ENCODE data around the gene CEMIP. TPM values are rescaled to one million over a fixed set of nuclear protein-coding genes. Genes with fewer than 3 reads are reported as not detected.

CEMIP gene
- total RNA-seq, 1 donor from 2014 or later, result 0.83 TPM

DNA sequence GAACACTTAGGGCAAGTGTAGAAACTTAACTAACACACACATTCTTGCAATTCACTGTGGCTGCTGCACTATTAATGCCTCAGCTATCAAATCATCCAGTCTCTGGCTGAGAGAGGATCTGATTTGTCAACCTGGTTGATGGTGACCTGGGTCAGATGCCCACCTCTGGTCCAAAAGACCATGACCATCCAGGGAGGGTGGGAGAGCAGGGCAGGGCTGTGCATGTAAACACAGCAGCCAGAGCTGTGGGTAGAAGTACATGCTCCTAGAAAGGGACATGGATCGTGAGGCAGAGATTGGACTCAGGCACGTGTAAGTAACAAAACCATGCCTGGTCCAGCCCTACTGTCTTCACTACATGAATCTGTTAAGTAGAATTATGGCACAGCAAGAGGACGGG lies 193.1 kb downstream of the CEMIP start:
- peaks cover 14% of the 10 kb centered on the region for H3K4me1 Mint-ChIP-seq
- H3K27ac Mint-ChIP-seq, result no peak overlapping the region
- TF ChIP-seq, protein P1, sequence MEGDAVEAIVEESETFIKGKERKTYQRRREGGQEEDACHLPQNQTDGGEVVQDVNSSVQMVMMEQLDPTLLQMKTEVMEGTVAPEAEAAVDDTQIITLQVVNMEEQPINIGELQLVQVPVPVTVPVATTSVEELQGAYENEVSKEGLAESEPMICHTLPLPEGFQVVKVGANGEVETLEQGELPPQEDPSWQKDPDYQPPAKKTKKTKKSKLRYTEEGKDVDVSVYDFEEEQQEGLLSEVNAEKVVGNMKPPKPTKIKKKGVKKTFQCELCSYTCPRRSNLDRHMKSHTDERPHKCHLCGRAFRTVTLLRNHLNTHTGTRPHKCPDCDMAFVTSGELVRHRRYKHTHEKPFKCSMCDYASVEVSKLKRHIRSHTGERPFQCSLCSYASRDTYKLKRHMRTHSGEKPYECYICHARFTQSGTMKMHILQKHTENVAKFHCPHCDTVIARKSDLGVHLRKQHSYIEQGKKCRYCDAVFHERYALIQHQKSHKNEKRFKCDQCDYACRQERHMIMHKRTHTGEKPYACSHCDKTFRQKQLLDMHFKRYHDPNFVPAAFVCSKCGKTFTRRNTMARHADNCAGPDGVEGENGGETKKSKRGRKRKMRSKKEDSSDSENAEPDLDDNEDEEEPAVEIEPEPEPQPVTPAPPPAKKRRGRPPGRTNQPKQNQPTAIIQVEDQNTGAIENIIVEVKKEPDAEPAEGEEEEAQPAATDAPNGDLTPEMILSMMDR (IDR thresholded peaks at IDR 0.05; ENCODE audit: unreplicated experiment), result no peak
- peaks cover 4% of the 10 kb centered on the region for H3K36me3 Mint-ChIP-seq
- no peaks in the 10 kb centered on the region for H3K27me3 Mint-ChIP-seq (ENCODE audit: low read depth)
- no peaks in the 10 kb centered on the region for H3K9me3 Mint-ChIP-seq
- H3K4me3 Mint-ChIP-seq, result no peak overlapping the region
- DNase-seq (ENCODE audit: low spot score in 2 of 2, unreplicated experiment in 2 of 2), result no peak

DNA sequence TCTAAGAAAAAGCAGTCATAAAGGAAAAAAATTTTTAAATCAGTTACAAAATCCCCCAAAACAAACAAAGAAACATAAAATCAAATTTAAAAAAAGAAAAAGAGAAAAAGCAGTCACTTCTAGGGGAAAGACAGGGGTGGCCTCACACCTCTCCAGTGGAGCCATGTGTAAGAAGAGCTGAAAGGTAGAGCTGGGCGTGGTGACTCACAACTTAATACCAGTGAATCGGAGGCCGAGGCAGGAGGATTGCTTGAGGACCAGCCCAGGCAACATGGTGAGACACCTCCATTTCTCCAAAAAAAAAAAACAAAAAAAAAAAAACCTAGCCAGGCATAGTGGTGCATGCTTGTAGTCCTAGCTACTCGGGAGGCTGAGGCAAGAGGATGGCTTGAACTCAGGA lies 195.7 kb downstream of the CEMIP start:
- no peaks in the 10 kb centered on the region for H3K27me3 Mint-ChIP-seq (ENCODE audit: low read depth)
- no peak overlapping the region for H3K4me3 Mint-ChIP-seq
- H3K4me1 Mint-ChIP-seq, result peaks cover 4% of the 10 kb centered on the region
- TF ChIP-seq, protein P1 (IDR thresholded peaks at IDR 0.05; ENCODE audit: unreplicated experiment), result no peak
- DNase-seq (ENCODE audit: low spot score in 2 of 2, unreplicated experiment in 2 of 2), result no peak
- no peak overlapping the region for H3K27ac Mint-ChIP-seq
- peaks cover 19% of the 10 kb centered on the region for H3K36me3 Mint-ChIP-seq
- H3K9me3 Mint-ChIP-seq, result no peaks in the 10 kb centered on the region

DNA sequence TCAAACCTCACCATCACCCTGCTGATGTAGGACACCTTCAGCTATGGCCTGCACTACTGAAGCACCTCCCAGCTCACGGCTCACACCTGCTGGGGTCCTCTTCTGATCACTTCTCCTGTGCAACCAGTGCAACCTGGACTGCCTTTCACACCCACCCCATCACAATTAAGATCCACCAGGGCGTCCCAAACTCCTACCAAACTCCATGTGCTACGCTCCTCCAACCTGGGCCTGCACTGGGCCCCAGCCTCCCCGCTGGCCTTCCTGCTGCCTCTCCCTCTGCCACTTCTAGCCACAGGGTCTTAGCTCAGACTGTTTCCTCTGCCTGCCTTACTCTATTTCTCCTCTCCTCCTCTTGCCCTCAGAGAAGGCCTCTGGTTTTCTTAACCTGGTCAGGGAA lies 197.7 kb downstream of the CEMIP start:
- Mint-ChIP-seq H3K4me3 (no peak overlapping the region), H3K27me3 (ENCODE audit: low read depth) (no peaks in the 10 kb centered on the region), H3K4me1 (peaks cover 3% of the 10 kb centered on the region), H3K27ac (no peak overlapping the region), H3K36me3 (peaks cover 22% of the 10 kb centered on the region), H3K9me3 (no peaks in the 10 kb centered on the region)
- DNase-seq (ENCODE audit: low spot score in 2 of 2, unreplicated experiment in 2 of 2), result no peak
- TF ChIP-seq, protein P1 (IDR thresholded peaks at IDR 0.05; ENCODE audit: unreplicated experiment), result no peak

DNA sequence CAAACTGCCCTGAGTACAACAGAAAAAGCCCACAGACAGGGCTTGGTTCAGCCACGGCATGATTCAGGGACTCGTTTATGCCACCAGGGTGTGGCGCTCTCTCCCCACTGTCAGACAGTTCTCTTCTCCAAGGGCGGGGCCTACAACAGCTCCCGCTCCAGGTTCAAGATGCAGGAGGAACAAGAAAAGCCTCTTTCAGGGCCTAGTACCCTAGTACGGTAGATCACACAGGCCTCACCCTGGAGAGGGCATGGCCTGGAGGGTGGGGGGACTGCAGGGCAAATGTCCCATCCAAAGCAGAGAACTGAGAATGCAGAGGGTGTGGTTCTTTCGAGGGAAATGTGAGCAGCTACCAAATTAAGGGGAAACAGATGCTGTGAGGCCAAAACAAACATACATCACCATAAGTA lies 198.5 kb downstream of the CEMIP start:
- no peak overlapping the region for H3K4me3 Mint-ChIP-seq
- TF ChIP-seq, protein P1 (IDR thresholded peaks at IDR 0.05; ENCODE audit: unreplicated experiment), result peak; percentile 20
- H3K9me3 Mint-ChIP-seq, result no peaks in the 10 kb centered on the region
- H3K27me3 Mint-ChIP-seq (ENCODE audit: low read depth), result no peaks in the 10 kb centered on the region
- DNase-seq (ENCODE audit: low spot score in 2 of 2, unreplicated experiment in 2 of 2), result peak in 1 of 2 experiments; percentile 58
- H3K4me1 Mint-ChIP-seq, result peaks cover 5% of the 10 kb centered on the region
- H3K36me3 Mint-ChIP-seq, result peaks cover 28% of the 10 kb centered on the region
- no peak overlapping the region for H3K27ac Mint-ChIP-seq

DNA sequence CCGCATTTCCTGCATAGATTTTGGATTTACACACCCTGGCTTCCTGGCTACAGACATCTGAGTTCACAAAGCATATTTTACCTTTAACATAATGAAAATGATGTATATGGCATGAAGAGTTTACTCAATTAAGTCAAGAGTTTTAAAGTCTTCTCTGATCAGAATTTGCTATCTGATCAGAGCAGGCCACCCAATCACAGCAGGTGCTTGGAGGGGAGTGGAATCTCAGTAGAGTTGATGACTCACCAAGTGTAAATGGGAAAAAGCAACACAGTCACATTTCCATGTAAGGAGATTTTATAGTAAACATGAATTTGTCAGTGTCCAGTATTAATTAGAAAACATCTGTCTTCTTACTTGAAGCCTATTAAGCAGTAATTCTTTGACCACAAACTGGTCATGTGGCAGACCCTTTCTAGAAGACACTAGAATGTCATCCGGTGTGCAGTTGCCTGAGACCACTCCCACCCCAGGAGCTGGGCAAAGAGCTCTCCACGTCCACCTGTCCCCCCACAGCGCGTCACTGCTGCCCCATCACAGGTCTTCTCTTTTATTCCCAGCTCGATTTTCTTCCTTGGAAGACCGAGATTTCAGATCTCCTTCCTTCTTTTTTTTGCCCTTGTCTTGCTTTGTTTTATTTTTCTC lies 199.6 kb downstream of the CEMIP start:
- DNase-seq (ENCODE audit: low spot score in 2 of 2, unreplicated experiment in 2 of 2), result no peak
- Mint-ChIP-seq H3K4me1 (peaks cover 9% of the 10 kb centered on the region), H3K9me3 (no peaks in the 10 kb centered on the region), H3K4me3 (no peak overlapping the region), H3K36me3 (peaks cover 28% of the 10 kb centered on the region), H3K27me3 (ENCODE audit: low read depth) (no peaks in the 10 kb centered on the region), H3K27ac (peak overlapping the region; percentile 87)
- TF ChIP-seq, protein P1 (IDR thresholded peaks at IDR 0.05; ENCODE audit: unreplicated experiment), result no peak
